IPS-20b (cell line): ENCODE data around the gene CAPN10.
"Not testable (repeated sequence)": the region's sequence is repeated elsewhere in the genome, so short reads cannot be mapped to it uniquely, and the experiment has no call there.

Experiments
- H3K27ac ChIP-seq: one replicate; pipeline ENCODE4 v1.5.1; 2013; ENCODE audit warnings: low read length
- H3K27me3 ChIP-seq: 2 replicates; pipeline ENCODE4 v1.6.1; 2013; ENCODE audit warnings: mild to moderate bottlenecking, low read length, inconsistent platforms; ENCODE audit not compliant: insufficient read depth
- H3K36me3 ChIP-seq: 2 replicates; pipeline ENCODE4 v1.6.1; 2013; ENCODE audit warnings: low read depth, mild to moderate bottlenecking, inconsistent platforms, low read length, moderate library complexity; ENCODE audit not compliant: insufficient read depth
- H3K4me1 ChIP-seq: 2 replicates; pipeline ENCODE4 v1.6.1; 2013; ENCODE audit warnings: mild to moderate bottlenecking, control low read depth, inconsistent platforms, low read length, moderate library complexity; ENCODE audit not compliant: insufficient read depth
- H3K4me3 ChIP-seq: 2 replicates; pipeline ENCODE4 v1.5.1; 2013; ENCODE audit warnings: mild to moderate bottlenecking, low read length, inconsistent platforms
- H3K9ac ChIP-seq: 2 replicates; pipeline ENCODE4 v1.6.1; 2013; ENCODE audit warnings: low read depth, mild to moderate bottlenecking, inconsistent platforms, low read length, moderate library complexity
- H3K9me3 ChIP-seq: 2 replicates; pipeline ENCODE4 v1.6.1; 2013; ENCODE audit warnings: mild to moderate bottlenecking, low read depth, low read length, inconsistent platforms; ENCODE audit not compliant: insufficient read depth

The CAPN10 gene

GRCh38 chr2:240616860-240617666, 30.5 kb downstream of the CAPN10 start:
- not testable (repeated sequence) for H3K9ac ChIP-seq, H3K36me3 ChIP-seq, H3K4me3 ChIP-seq, H3K27ac ChIP-seq, H3K4me1 ChIP-seq, H3K27me3 ChIP-seq
- H3K9me3 ChIP-seq, result peaks cover 54% of the 10 kb centered on the region

GRCh38 chr2:240618776-240619175, 32.2 kb downstream of the CAPN10 start:
- Histone ChIP-seq H3K9me3 (peaks cover 51% of the 10 kb centered on the region), H3K4me1 (no peaks in the 10 kb centered on the region), H3K4me3 (no peak overlapping the region), H3K27me3 (no peaks in the 10 kb centered on the region), H3K9ac (no peak overlapping the region), H3K36me3 (no peaks in the 10 kb centered on the region), H3K27ac (no peak overlapping the region)

- Histone ChIP-seq H3K4me1 (no peaks in the 10 kb centered on the region), H3K36me3 (no peaks in the 10 kb centered on the region), H3K9ac (no peak overlapping the region), H3K27ac (no peak overlapping the region), H3K9me3 (peaks cover 45% of the 10 kb centered on the region), H3K4me3 (no peak overlapping the region), H3K27me3 (no peaks in the 10 kb centered on the region)
Observed at GRCh38 chr2:240619506-240620148, 33.1 kb downstream of the CAPN10 start.

GRCh38 chr2:240620149-240620731, 33.7 kb downstream of the CAPN10 start:
- H3K4me1 ChIP-seq, result no peaks in the 10 kb centered on the region
- no peaks in the 10 kb centered on the region for H3K36me3 ChIP-seq
- H3K9ac ChIP-seq, result no peak overlapping the region
- H3K9me3 ChIP-seq, result peaks cover 39% of the 10 kb centered on the region
- no peak overlapping the region for H3K27ac ChIP-seq
- H3K27me3 ChIP-seq, result no peaks in the 10 kb centered on the region
- no peak overlapping the region for H3K4me3 ChIP-seq

- Histone ChIP-seq H3K27me3 (no peaks in the 10 kb centered on the region), H3K4me1 (no peaks in the 10 kb centered on the region), H3K9ac (no peak overlapping the region), H3K36me3 (no peaks in the 10 kb centered on the region), H3K4me3 (no peak overlapping the region), H3K9me3 (peaks cover 34% of the 10 kb centered on the region), H3K27ac (no peak overlapping the region)
Observed at GRCh38 chr2:240620859-240621258, 34.3 kb downstream of the CAPN10 start.

- peaks cover 23% of the 10 kb centered on the region for H3K9me3 ChIP-seq
- no peaks in the 10 kb centered on the region for H3K27me3 ChIP-seq
- no peaks in the 10 kb centered on the region for H3K36me3 ChIP-seq
- no peak overlapping the region for H3K27ac ChIP-seq
- H3K4me1 ChIP-seq, result no peaks in the 10 kb centered on the region
- no peak overlapping the region for H3K4me3 ChIP-seq
- no peak overlapping the region for H3K9ac ChIP-seq
Observed at GRCh38 chr2:240622060-240622411, 35.5 kb downstream of the CAPN10 start.

- Histone ChIP-seq H3K9ac (no peak overlapping the region), H3K27ac (no peak overlapping the region), H3K27me3 (no peaks in the 10 kb centered on the region), H3K36me3 (no peaks in the 10 kb centered on the region), H3K9me3 (peaks cover 17% of the 10 kb centered on the region), H3K4me3 (no peak overlapping the region), H3K4me1 (no peaks in the 10 kb centered on the region)
Observed at GRCh38 chr2:240622531-240623235, 36.1 kb downstream of the CAPN10 start.

- H3K9ac ChIP-seq, result no peak overlapping the region
- no peaks in the 10 kb centered on the region for H3K36me3 ChIP-seq
- H3K9me3 ChIP-seq, result peaks cover 10% of the 10 kb centered on the region; the same call in 1 of the 2 replicates
- H3K27ac ChIP-seq, result no peak overlapping the region
- no peak overlapping the region for H3K4me3 ChIP-seq
- H3K27me3 ChIP-seq, result no peaks in the 10 kb centered on the region
- H3K4me1 ChIP-seq, result no peaks in the 10 kb centered on the region
Observed at GRCh38 chr2:240623531-240624010, 37.0 kb downstream of the CAPN10 start.

GRCh38 chr2:240624011-240624949, 37.7 kb downstream of the CAPN10 start:
- no peak overlapping the region for H3K9ac ChIP-seq
- H3K9me3 ChIP-seq, result peaks cover 3% of the 10 kb centered on the region; the same call in 1 of the 2 replicates
- no peak overlapping the region for H3K4me3 ChIP-seq
- H3K36me3 ChIP-seq, result no peaks in the 10 kb centered on the region
- H3K4me1 ChIP-seq, result no peaks in the 10 kb centered on the region
- no peaks in the 10 kb centered on the region for H3K27me3 ChIP-seq
- no peak overlapping the region for H3K27ac ChIP-seq

GRCh38 chr2:240624950-240625621, 38.6 kb downstream of the CAPN10 start, which contains the start of gene GPR35:
TSS of gene GPR35 (plus strand) at chr2:240625480. CDS start at chr2:240629953, 4,473 bp downstream.
- no peak within 1 kb of the TSS for H3K27ac ChIP-seq
- no peaks in the 10 kb centered on the region for H3K27me3 ChIP-seq
- no peak within 1 kb of the TSS for H3K4me3 ChIP-seq
- H3K9ac ChIP-seq, result no peak within 1 kb of the TSS
- H3K4me1 ChIP-seq, result no peaks in the 10 kb centered on the region
- H3K36me3 ChIP-seq, result no peaks in the 10 kb centered on the region
- no peaks in the 10 kb centered on the region for H3K9me3 ChIP-seq
